Measurements from ENCODE around the gene SPA17.

The SPA17 gene

DNA sequence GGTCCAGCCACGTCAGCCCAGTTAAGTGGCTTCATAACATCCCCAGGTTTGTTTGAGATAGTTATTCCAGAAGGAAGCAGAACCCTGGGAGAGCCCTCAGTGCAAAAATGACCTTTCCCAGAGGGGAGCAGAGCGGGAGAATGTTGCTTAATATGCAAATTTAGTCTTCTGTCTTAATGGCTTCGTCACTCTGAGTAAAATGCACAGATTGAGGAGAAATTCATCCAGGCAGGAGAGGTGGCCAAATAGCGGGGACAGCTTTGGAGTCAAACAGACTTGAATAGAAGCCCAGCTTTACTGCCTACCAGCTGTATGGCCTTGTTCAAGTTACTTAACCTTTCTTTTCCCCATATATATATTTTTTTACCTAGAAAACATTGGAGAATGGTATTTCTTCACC, 53.8 kb downstream of the SPA17 start:
- no peak for DNase-seq

DNA sequence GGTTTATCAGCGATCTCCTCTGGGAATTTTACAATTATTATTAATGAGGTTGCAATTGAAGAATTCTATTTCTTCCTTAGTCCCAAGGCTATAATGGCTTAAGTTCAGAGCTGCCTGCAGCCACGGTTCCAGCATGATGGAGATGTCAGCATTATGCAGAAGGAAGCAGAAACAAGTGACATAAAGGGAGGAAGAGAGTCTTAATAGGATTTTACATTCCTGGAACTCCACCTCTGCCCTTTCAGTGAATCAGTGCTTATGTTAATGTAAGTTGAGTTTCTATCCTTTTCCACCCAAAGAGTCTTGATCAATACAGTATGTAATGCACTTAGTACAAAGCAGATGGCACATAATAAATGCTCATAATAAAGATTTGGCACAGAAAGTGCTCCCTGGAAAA, 54.4 kb downstream of the SPA17 start:
- no peak for DNase-seq

DNA sequence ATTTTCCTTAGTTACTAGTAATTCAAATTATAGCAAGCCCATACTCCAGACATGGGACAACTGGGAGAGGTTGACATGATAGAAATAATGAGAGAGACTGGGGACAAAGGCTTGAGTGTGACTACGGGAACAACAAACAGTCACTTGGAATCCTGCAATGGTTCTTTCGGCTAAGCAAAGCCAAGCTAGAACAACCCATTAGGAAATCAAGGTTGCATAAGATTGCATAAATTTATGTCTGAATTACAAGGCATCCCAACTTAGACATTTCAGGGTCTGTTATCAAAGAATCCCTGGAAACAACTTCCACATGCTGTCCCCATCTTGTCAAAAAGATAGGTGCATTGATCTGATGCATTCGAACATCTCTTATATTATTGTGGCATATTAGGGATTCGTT, 55.9 kb downstream of the SPA17 start:
- DNase-seq = no peak

DNA sequence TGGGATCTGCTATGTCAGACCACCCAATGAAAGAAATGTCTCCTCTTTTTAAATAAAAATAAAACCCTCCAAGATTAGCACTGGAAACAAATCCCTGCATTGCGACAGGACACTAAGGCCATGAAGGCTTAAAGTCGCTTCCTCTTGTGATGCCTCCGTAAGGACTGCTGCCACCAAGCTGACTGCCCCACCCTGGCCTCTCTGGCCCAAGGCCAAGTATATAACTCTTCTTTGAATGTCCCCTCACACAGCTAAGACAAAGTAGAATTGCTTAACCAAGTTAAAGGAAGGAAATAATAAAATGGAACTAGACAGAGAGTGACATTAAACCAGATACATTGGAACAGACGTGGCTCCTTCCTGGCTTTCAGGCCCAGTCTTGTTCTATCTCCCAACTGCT, 58.5 kb downstream of the SPA17 start:
- no peak for DNase-seq

DNA sequence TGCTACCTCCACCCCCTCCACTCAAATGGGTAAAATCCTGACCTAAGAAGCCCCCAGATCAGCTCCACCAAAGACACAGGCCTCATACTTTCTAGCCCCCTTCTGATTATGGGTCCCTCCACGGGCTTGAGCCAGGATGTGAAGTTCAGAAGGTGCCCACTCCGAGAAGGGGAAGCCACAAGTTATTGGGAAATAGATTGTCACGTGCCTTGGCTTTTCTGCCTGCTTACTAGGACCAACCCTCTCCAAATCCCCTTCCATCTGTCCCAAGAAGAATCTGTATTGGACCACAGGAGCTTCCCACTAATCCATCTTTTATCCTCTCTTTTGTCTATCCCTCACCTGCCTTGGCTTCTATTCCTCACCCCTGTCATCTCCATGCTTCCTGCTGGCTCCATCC, 63.0 kb downstream of the SPA17 start:
- DNase-seq = no peak

DNA sequence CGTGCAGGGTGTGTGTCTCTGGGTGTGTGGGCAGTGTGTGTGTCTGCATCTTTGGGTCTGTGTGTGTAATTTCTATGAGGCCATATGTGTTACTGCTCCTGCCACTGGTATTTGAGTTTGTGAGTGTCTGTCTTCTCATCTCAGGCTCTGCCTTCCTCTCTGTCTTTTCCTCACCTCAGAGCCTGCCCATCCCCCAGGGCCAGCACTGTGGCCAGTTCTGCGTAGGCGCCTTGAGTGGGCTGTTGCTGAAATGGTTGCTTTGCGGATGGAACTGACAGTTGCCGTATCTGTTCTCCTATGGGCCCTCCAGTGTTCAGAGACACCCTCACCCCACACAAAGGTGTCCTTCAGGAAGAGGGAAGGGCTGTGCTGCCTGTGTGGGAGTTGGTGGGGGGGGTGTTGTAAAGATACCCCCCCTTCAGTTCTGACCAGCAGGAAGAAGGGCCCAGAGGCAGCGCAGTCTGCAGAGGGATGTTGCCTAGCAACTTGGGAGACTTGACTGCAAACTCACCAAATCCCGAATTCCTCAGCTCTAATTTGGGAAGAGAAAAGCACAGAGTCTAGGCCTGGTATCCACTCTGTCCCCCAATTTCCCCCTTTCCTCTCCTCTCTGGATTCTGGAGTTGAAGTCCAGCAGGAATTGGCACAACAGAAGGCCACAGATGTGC, 64.1 kb downstream of the SPA17 start:
- DNase-seq = no peak

DNA sequence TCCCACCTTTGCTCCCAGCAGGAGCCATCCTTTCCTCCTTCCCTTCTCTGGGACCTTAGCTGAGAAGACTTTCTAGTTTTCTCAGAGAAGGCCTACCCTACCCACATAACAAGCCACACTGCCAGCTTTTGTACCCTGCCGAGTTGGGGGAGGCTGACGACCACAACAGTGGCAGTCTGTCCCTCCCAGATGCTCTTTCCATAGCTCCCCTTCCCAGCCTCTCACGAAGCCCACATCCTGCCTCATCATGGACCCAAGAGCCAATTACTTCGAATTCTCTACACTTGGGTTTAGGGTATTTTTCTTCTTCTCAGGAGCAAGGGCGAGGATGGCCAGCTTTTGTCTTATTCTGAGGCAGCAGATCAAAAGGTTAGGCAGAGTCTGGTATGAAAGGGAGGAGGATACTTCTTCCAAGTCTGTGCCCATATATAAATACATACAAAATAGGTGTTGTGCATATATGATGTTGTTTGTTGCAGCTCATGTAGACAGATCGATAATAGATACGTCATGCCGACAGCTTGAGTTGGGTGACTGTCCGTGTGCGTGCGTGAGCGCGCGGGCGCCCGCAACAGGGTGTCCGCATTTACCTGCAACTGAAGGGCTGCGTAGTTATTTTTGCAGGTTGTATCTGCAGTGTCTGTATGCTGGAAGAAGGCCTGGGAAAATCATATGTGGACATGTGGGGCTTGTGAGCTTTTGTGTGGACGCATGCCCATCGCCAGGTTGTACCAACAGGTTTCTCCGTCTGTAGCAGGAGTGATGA, 65.2 kb downstream of the SPA17 start:
- no peak for DNase-seq

DNA sequence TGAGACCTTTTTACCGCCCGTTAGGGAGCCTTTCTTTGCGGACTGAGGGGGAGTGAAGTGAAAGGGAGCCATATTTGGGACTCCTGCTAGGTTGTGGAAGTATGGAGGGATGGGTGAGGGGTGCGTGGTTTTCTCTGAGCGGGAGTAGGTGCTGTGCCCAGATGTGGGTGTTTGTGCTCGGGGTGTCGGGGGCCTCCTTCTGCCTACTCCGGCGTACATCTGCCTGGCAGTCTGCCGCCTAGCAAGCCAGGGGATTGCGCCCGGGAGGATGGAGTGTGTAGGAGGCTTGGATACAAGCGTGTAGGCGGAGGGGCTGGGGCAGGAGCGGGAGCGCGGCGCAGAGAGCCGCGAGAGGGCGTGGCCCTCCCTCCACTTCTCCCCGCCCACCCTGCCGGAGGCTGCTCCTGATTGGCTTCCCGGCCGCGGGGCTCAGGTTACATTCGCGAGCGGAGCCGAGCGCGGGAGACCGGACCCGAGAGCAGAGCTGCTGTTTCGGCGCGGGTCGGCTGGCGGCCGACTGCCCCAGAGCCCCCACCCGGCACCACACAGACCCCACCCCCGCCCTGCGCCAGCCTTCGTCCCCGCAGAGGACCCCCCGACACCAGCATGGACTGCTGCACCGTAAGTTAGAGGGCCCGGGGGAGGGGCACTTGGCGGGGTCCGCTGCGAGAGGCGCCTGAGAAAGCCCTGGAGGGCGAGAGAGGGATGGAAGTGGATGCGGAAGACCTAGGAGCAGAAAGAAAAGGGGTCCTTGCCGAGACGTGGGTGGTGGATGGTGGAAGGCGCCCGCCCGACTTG, 66.0 kb downstream of the SPA17 start, which contains the start of gene NRGN:
Gene NRGN (plus strand): TSS at position 464 of the 798 bp plus-strand sequence. CDS start 143 bp downstream, at position 607.
- DNase-seq = peak; percentile 73 to 94

DNA sequence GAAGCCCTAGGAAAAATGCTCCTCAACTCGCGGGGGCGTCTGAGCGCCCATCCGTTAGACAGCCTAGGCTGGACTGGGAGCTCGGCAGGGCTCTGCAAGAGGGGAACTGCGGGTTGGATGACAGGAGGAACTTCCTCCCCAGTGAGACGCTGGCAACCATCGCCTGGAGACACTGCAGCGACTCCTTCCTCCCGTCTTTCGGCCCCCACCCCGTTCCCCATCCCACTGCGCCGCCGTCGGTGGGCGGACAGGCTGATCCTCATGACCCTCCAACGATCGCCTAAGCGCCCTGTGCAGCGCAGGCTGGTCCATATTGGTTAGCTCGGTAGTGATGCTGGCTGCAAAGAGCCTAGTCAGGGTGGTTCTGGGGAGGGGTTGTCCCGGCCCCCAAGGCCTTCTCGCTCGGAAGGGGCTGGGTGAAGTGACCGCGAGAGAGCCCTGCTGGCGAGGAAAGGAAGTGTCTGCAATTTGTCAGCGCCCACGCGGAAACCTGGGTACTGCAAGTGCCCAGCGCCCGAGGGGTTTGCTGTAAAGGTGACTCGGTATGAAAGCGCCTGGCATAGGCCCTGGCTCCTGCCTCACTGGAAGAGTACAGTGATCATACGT, 66.7 kb downstream of the SPA17 start:
- no peak for DNase-seq

DNA sequence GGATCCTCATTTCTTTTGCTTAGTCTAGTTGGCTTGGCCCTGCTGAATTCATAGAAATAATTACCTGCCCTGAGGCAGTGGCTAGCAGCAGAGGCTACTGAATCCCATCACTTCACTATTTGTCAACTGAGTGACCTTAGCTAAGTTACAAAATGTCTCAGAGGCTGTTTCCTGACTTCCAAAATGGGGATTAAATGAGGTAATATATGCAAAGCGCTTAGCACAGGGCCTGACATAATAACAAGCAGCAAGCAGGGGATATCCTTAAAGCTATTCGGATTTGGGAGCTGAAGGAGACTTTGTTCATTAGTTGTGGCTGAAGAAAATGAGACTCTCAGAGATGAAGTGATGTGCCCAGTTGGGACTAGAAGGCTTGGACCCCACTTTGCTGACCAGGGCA, 68.9 kb downstream of the SPA17 start:
- DNase-seq = no peak

DNA sequence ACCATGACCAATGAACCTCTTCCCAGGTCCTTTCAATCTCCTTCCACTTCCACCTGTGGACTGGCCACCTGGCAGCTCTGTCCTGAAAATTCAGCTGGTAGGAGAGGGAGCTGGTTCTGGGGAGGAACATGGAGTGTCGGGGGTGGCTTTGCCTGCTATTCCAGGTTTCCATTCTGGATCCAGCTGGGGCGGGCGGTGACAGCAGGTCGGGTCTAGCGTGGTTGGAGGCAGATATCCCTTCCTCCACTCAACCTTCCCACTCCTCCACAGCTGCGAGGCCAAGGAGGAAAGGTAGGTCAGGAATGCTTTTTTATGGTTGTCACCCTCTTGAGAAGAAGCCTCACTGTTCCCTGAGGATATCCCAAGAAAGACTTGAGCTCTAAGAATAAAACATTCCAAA, 69.3 kb downstream of the SPA17 start:
- DNase-seq = no peak

DNA sequence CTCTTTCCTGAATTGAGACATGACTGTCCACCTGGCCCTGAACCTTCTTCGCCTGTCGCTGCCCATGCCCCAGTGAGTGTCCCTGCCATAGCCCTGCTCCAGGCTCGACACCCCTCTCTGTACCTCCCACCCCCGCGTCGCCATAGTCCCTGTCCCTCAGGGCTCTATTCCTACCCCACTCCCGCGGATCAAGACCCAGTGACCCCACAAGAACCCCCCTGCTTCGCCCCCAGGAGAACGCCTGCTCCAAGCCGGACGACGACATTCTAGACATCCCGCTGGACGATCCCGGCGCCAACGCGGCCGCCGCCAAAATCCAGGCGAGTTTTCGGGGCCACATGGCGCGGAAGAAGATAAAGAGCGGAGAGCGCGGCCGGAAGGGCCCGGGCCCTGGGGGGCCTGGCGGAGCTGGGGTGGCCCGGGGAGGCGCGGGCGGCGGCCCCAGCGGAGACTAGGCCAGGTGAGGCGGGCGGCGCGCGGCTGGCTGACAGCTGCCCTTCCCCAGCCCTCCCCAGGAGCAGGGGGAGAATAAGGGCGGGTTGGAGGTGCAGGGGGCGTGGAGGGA, 71.6 kb downstream of the SPA17 start:
- no peak for DNase-seq

DNA sequence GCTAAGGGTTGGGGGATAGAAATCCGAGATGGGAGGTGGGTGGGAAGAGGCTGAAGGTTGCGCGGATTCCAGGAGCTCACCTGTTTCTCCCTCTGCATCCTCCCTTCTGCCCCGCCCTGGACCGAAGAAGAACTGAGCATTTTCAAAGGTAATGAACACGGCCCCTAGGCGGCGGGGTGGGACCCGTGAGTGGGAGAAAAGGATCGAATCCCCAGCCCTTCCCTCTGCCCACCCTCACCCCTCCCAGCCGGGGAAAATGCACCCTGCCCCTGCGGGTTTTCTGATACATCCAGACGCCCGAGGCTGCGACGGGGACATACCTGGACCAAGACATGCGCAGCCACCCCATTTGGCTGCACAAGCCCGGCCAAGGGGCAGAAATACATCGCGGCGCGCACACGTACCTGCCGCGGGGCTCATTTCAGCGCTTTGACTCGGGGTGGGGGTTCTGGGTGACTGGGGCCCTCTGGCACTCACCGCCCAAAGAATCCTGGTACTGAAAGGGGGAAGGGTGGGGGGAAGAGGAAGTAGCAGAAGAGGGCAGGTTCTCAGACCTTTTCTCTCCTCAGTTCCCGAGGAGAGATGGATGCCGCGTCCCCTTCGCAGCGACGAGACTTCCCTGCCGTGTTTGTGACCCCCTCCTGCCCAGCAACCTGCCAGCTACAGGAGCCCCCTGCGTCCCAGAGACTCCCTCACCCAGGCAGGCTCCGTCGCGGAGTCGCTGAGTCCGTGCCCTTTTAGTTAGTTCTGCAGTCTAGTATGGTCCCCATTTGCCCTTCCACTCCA, 72.3 kb downstream of the SPA17 start:
- no peak for DNase-seq

DNA sequence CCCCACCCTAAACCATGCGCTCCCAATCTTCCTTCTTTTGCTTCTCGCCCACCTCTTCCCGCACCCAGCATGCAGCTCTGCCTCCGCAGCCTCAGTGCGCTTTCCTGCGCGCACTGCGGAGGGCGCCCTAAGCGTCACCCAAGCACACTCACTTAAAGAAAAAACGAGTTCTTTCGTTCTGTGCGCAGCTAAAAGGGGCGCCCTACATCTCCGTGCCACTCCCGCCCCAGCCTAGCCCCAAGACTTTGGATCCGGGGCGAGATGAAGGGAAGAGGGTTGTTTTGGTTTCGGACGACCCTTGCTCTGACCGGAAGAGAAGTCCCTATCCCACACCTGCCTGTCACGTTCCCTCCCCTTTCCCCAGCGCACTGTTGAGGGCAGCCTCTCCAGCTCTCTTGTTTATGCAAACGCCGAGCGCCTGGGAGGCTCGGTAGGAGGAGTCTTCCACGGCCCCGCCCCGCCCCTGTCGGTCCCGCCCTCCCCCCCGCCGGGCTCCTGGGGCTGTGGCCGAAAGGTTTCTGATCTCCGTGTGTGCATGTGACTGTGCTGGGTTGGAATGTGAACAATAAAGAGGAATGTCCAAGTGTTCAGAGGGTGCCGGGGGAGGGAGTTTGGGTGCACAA, 73.0 kb downstream of the SPA17 start:
- no peak for DNase-seq
